ENCODE measurements around the gene RAD50.
"Not testable (repeated sequence)": the region's sequence is repeated elsewhere in the genome, so short reads cannot be mapped to it uniquely, and the experiment has no call there.

Gene RAD50

GRCh38 chr5:132691755-132692631, 135.2 kb downstream of the RAD50 start:
- H3K4me3 ChIP-seq (ENCODE audit: low read length); H3K9me3 ChIP-seq (ENCODE audit: insufficient read depth, low read depth, low read length); H3K9ac ChIP-seq (ENCODE audit: low read depth, low read length); H3K4me1 ChIP-seq (ENCODE audit: insufficient read depth, low read length); H3K27ac ChIP-seq (ENCODE audit: low read depth, low read length); H3K36me3 ChIP-seq (ENCODE audit: insufficient read depth, low read length); H3K27me3 ChIP-seq (ENCODE audit: insufficient read depth, low read length): not testable (repeated sequence)
- 94% methylated on average over 4 of the region's 5 CpGs for WGBS

GRCh38 chr5:132692632-132692967, 135.8 kb downstream of the RAD50 start:
- H3K9me3 ChIP-seq (ENCODE audit: insufficient read depth, low read depth, low read length) = no peaks in the 10 kb centered on the region
- H3K27me3 ChIP-seq (ENCODE audit: insufficient read depth, low read length) = no peaks in the 10 kb centered on the region
- no peak overlapping the region for H3K27ac ChIP-seq (ENCODE audit: low read depth, low read length)
- H3K4me3 ChIP-seq (ENCODE audit: low read length) = no peak overlapping the region
- no peaks in the 10 kb centered on the region for H3K4me1 ChIP-seq (ENCODE audit: insufficient read depth, low read length)
- H3K9ac ChIP-seq (ENCODE audit: low read depth, low read length) = no peak overlapping the region
- peaks cover 8% of the 10 kb centered on the region; the same call in 1 of the 2 replicates for H3K36me3 ChIP-seq (ENCODE audit: insufficient read depth, low read length)
